Nephron (organoid): ENCODE data around the gene ACTN2.
A peak's percentile ranks its signal among the peaks of the same experiment; 100 is the strongest.

Source experiments
- H3K27ac Mint-ChIP-seq, 3 experiments: 2 replicates each; pipeline ENCODE4 v1.8.0; 2020; ENCODE audit warnings: mixed read lengths in 3 of 3, mild to moderate bottlenecking in 2 of 3, moderate library complexity in 1 of 3
- H3K27me3 Mint-ChIP-seq: 2 replicates; pipeline ENCODE4 v1.8.0; 2021; ENCODE audit warnings: low read depth, mild to moderate bottlenecking, moderate library complexity, mixed read lengths
- H3K36me3 Mint-ChIP-seq: 2 replicates; pipeline ENCODE4 v1.8.0; 2020; ENCODE audit warnings: low read depth, mixed read lengths
- H3K4me1 Mint-ChIP-seq: 2 replicates; pipeline ENCODE4 v1.8.0; 2020; ENCODE audit warnings: mixed read lengths
- H3K4me3 Mint-ChIP-seq, 3 experiments: 2 replicates each; pipeline ENCODE4 v1.8.0; 2020; ENCODE audit warnings: mild to moderate bottlenecking in 3 of 3, mixed read lengths in 3 of 3, moderate library complexity in 2 of 3
- H3K9me3 Mint-ChIP-seq: 2 replicates; pipeline ENCODE4 v1.8.0; 2020; ENCODE audit warnings: mixed read lengths
- CTCF ChIP-seq, 3 experiments: fragments of 200-600 bp; sonication (generic); IDR thresholded peaks; one replicate each; pipeline ENCODE4 v1.5.0; 2021; ENCODE audit warnings: antibody characterized with exemption in 3 of 3; ENCODE audit not compliant: unreplicated experiment in 3 of 3

The ACTN2 gene

GRCh38 chr1:236692742-236693141 is 6.4 kb downstream of the ACTN2 start:
- no peak for TF ChIP-seq CTCF (IDR thresholded peaks at IDR 0.05; ENCODE audit: unreplicated experiment in 3 of 3)
- Mint-ChIP-seq H3K4me1 (peaks cover 36% of the 10 kb centered on the region), H3K27me3 (peaks cover 22% of the 10 kb centered on the region), H3K27ac (peak overlapping the region in 2 of 3 experiments; percentile 25 to 52), H3K36me3 (no peaks in the 10 kb centered on the region), H3K4me3 (peak overlapping the region in 2 of 3 experiments; percentile 46 to 48), H3K9me3 (no peaks in the 10 kb centered on the region)

GRCh38 chr1:236699366-236699765 is 13.1 kb downstream of the ACTN2 start:
- TF ChIP-seq CTCF (IDR thresholded peaks at IDR 0.05; ENCODE audit: unreplicated experiment in 3 of 3), result no peak
- no peak overlapping the region for H3K27ac Mint-ChIP-seq
- no peaks in the 10 kb centered on the region for H3K27me3 Mint-ChIP-seq
- H3K4me1 Mint-ChIP-seq, result peaks cover 43% of the 10 kb centered on the region
- no peak overlapping the region for H3K4me3 Mint-ChIP-seq
- H3K36me3 Mint-ChIP-seq, result no peaks in the 10 kb centered on the region
- no peaks in the 10 kb centered on the region for H3K9me3 Mint-ChIP-seq

GRCh38 chr1:236700903-236701302 is 14.6 kb downstream of the ACTN2 start:
- Mint-ChIP-seq H3K27me3 (no peaks in the 10 kb centered on the region), H3K4me1 (peaks cover 58% of the 10 kb centered on the region), H3K27ac (no peak overlapping the region)

GRCh38 chr1:236701782-236702181 is 15.5 kb downstream of the ACTN2 start:
- no peaks in the 10 kb centered on the region for H3K36me3 Mint-ChIP-seq
- H3K4me1 Mint-ChIP-seq, result peaks cover 66% of the 10 kb centered on the region
- no peak overlapping the region for H3K27ac Mint-ChIP-seq
- TF ChIP-seq CTCF (IDR thresholded peaks at IDR 0.05; ENCODE audit: unreplicated experiment in 3 of 3), result no peak
- peak overlapping the region in 1 of 3 experiments; percentile 45 for H3K4me3 Mint-ChIP-seq
- H3K9me3 Mint-ChIP-seq, result no peaks in the 10 kb centered on the region
- no peaks in the 10 kb centered on the region for H3K27me3 Mint-ChIP-seq

More at GRCh38 chr1:236700903-236701302, 14.6 kb downstream of the ACTN2 start:
- Mint-ChIP-seq H3K36me3 (no peaks in the 10 kb centered on the region), H3K4me3 (no peak overlapping the region), H3K9me3 (no peaks in the 10 kb centered on the region)
- no peak for TF ChIP-seq CTCF (IDR thresholded peaks at IDR 0.05; ENCODE audit: unreplicated experiment in 3 of 3)

GRCh38 chr1:236702791-236703394 is 16.6 kb downstream of the ACTN2 start:
- no peak for TF ChIP-seq CTCF (IDR thresholded peaks at IDR 0.05; ENCODE audit: unreplicated experiment in 3 of 3)
- H3K27me3 Mint-ChIP-seq, result peaks cover 2% of the 10 kb centered on the region
- H3K4me3 Mint-ChIP-seq, result peak overlapping the region in 1 of 3 experiments; percentile 27
- H3K27ac Mint-ChIP-seq, result peak overlapping the region in 2 of 3 experiments; percentile 23 to 72
- no peaks in the 10 kb centered on the region for H3K36me3 Mint-ChIP-seq
- H3K9me3 Mint-ChIP-seq, result no peaks in the 10 kb centered on the region
- peaks cover 70% of the 10 kb centered on the region for H3K4me1 Mint-ChIP-seq

- peak overlapping the region in 1 of 3 experiments; percentile 22 for H3K4me3 Mint-ChIP-seq
- no peaks in the 10 kb centered on the region for H3K36me3 Mint-ChIP-seq
- H3K27me3 Mint-ChIP-seq, result peaks cover 3% of the 10 kb centered on the region
- no peak for TF ChIP-seq CTCF (IDR thresholded peaks at IDR 0.05; ENCODE audit: unreplicated experiment in 3 of 3)
- H3K9me3 Mint-ChIP-seq, result no peaks in the 10 kb centered on the region
- peak overlapping the region in 2 of 3 experiments; percentile 15 to 43 for H3K27ac Mint-ChIP-seq
- H3K4me1 Mint-ChIP-seq, result peaks cover 62% of the 10 kb centered on the region
These were observed 19.5 kb downstream of the ACTN2 start for GRCh38 chr1:236705771-236706170.
